Measurements from ENCODE around the gene ERG28.
"Not testable (repeated sequence)": the region's sequence is repeated elsewhere in the genome, so short reads cannot be mapped to it uniquely, and the experiment has no call there.

The ERG28 gene

GRCh38 chr14:75607044-75607443, 53.6 kb downstream of the ERG28 start:
- H3K36me3 ChIP-seq (ENCODE audit: insufficient read depth, low read length) = no peaks in the 10 kb centered on the region
- no peaks in the 10 kb centered on the region for H3K4me1 ChIP-seq (ENCODE audit: insufficient read depth, low read length)
- no peak overlapping the region for H2AFZ ChIP-seq (ENCODE audit: low read depth, low read length)
- H3K4me3 ChIP-seq (ENCODE audit: low read length) = no peak overlapping the region
- H3K9me3 ChIP-seq (ENCODE audit: low read length) = peaks cover 6% of the 10 kb centered on the region
- no peaks in the 10 kb centered on the region for H3K27me3 ChIP-seq (ENCODE audit: insufficient read depth, low read length)

- no peaks in the 10 kb centered on the region for H3K4me1 ChIP-seq (ENCODE audit: insufficient read depth, low read length)
- H3K9me3 ChIP-seq (ENCODE audit: low read length) = peaks cover 6% of the 10 kb centered on the region
- H3K36me3 ChIP-seq (ENCODE audit: insufficient read depth, low read length) = no peaks in the 10 kb centered on the region
- no peak overlapping the region for H3K4me3 ChIP-seq (ENCODE audit: low read length)
- no peak overlapping the region for H2AFZ ChIP-seq (ENCODE audit: low read depth, low read length)
- no peaks in the 10 kb centered on the region for H3K27me3 ChIP-seq (ENCODE audit: insufficient read depth, low read length)
These were observed 54.8 kb downstream of the ERG28 start for GRCh38 chr14:75605916-75606315.

- Histone ChIP-seq H3K27me3 (ENCODE audit: insufficient read depth, low read length) (no peaks in the 10 kb centered on the region), H3K4me3 (ENCODE audit: low read length) (no peak overlapping the region), H3K36me3 (ENCODE audit: insufficient read depth, low read length) (no peaks in the 10 kb centered on the region), H2AFZ (ENCODE audit: low read depth, low read length) (no peak overlapping the region), H3K4me1 (ENCODE audit: insufficient read depth, low read length) (no peaks in the 10 kb centered on the region), H3K9me3 (ENCODE audit: low read length) (peaks cover 6% of the 10 kb centered on the region)
These were observed 55.5 kb downstream of the ERG28 start for GRCh38 chr14:75604979-75605851.

- Histone ChIP-seq H3K27me3 (ENCODE audit: insufficient read depth, low read length) (no peaks in the 10 kb centered on the region), H3K9me3 (ENCODE audit: low read length) (peaks cover 2% of the 10 kb centered on the region), H3K36me3 (ENCODE audit: insufficient read depth, low read length) (no peaks in the 10 kb centered on the region), H2AFZ (ENCODE audit: low read depth, low read length) (no peak overlapping the region), H3K4me3 (ENCODE audit: low read length) (no peak overlapping the region), H3K4me1 (ENCODE audit: insufficient read depth, low read length) (no peaks in the 10 kb centered on the region)
These were observed 58.2 kb downstream of the ERG28 start for GRCh38 chr14:75602503-75602902.

- H3K4me1 ChIP-seq (ENCODE audit: insufficient read depth, low read length); H3K9me3 ChIP-seq (ENCODE audit: low read length); H3K27me3 ChIP-seq (ENCODE audit: insufficient read depth, low read length); H2AFZ ChIP-seq (ENCODE audit: low read depth, low read length); H3K4me3 ChIP-seq (ENCODE audit: low read length); H3K36me3 ChIP-seq (ENCODE audit: insufficient read depth, low read length): not testable (repeated sequence)
These were observed 59.6 kb downstream of the ERG28 start for GRCh38 chr14:75601061-75601460.

- not testable (repeated sequence) for H2AFZ ChIP-seq (ENCODE audit: low read depth, low read length); H3K4me1 ChIP-seq (ENCODE audit: insufficient read depth, low read length); H3K36me3 ChIP-seq (ENCODE audit: insufficient read depth, low read length); H3K4me3 ChIP-seq (ENCODE audit: low read length); H3K9me3 ChIP-seq (ENCODE audit: low read length); H3K27me3 ChIP-seq (ENCODE audit: insufficient read depth, low read length)
These were observed 60.6 kb downstream of the ERG28 start for GRCh38 chr14:75600100-75600499.

Data from neuron (in vitro differentiated cells).